NCI-H1694 (cell line): ENCODE measurements around the gene OGA.

Experiments
- DNase-seq: peaks from one replicate; lab custom pipeline; 2025; lab: John Stamatoyannopoulos, UW

The OGA gene

DNA sequence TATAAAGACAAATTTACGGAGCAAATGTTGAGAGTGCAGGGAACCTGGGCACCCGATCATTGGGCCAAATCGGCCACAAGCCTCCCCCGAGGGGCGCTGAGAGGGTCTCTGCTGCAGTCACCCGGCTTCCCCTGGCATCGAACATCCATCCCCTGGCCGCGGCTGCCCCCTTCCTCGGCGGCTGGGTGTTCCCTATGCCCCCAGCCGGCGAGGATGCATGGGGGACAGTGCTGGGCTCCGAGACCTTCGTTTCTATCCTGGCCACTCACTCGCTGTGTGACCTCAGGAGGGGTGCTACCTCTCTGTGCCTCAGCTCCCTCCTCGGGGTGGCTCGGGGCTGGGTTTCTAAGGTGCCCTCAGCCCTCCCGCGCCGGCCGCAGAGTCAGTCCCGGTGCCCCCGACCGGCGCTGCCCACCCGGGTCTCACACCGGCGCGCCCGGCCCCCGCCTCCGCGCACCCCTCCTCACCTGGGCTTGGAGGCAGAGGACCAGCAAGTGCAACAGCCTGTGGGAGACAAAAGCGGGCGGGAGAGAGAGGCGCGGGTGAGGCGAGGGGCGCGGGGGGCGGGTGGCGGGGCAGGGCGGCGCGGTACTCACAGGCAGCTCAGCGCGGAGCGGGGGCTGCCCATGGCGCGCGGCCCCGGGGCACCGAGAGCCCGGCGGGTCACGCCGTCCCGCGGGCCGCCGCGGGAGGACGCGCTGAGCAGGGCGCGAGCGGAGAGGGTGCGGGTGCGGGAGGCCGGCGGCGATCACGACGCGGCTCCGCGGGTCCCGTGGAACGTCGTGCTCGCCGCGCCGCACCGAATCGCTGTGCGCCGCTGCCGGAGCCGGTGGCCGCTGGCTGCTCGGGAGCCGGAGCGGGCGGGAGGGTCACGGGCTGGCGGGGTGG lies 42.7 kb downstream of the OGA start, which contains the start of gene FGF8:
Gene FGF8, minus strand, starts transcription at position 842 of the 888 bp plus-strand sequence. Its CDS starts 214 bp downstream, at position 628.
- no peak for DNase-seq

DNA sequence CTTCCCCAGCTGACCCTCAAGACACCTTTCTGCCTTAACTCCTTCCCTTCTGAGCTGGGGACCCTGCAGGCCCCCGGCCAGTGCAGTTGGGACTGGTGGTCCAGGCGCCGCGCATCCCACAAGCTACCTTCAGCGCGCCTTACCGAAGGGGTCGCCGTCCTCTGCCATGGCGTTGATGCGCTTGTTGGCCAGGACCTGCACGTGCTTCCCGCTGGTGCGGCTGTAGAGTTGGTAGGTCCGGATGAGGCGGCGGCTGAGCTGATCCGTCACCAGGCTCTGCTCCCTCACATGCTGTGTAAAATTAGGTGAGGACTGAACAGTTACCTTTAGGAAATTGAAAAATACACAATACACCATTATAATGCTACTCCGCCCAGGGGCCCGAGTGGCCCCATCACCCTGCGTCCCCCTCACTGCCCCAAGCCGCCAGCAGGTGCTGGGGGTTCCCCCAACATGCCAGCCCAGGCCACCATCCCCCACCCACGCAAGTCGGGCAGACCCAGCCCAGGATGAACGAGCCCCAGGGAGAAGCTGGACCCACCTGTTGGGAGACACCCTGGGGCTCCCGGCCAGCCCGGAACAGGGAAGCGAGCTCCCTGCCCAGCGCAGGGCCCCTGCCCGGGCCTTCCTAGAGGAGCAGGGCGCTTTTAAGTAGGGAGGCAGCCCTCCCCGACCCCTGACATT lies 43.5 kb downstream of the OGA start:
- DNase-seq: no peak

GRCh38 chr10:101773923-101774588 lies 44.2 kb downstream of the OGA start:
- no peak for DNase-seq

- no peak for DNase-seq
These were observed 45.1 kb downstream of the OGA start for GRCh38 chr10:101772895-101773761.

DNA sequence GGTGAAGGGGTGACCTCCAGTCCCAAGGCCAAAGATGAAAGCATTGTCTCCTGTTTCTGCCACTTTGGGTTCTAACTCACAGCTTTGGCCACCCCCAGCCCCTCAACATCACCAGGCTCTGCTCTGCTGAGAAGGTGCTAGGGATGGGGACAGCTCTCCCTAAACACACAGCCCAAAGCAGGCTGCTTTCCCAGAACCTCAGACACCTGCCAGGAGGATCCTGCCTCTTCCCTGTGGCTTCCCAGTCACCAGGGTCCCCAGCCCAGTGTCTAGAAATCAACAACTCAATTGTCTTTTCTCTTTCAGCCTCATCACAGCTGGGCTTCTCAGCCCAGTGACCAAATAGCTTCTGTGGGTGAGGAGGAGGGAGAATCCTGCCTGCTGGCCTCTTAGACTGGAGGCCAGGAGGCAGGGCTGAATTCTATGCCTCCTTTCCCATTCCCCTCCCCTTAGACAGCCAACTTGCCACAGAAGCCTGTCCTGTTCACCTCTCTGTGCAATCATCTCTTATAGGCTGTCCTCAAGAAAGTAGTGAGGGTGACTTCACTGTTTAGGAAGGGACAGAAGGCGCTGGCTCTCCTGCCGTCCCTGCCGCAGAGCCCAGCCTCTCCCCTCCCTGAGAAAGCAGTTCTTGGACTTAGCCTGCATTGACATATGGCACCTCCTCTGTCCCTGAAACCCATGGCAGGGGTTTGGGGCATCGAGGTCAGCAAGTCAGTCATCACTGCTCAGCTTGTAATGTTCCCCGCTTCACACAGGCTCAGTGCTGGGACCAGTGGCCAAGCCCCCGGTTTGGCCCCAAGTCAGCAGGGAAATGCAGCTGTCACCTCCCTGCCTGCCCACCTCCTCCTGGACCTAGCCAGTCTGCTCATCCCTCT lies 46.0 kb downstream of the OGA start:
- no peak for DNase-seq

- DNase-seq: no peak
These were observed 46.9 kb downstream of the OGA start for GRCh38 chr10:101771380-101771779.

DNA sequence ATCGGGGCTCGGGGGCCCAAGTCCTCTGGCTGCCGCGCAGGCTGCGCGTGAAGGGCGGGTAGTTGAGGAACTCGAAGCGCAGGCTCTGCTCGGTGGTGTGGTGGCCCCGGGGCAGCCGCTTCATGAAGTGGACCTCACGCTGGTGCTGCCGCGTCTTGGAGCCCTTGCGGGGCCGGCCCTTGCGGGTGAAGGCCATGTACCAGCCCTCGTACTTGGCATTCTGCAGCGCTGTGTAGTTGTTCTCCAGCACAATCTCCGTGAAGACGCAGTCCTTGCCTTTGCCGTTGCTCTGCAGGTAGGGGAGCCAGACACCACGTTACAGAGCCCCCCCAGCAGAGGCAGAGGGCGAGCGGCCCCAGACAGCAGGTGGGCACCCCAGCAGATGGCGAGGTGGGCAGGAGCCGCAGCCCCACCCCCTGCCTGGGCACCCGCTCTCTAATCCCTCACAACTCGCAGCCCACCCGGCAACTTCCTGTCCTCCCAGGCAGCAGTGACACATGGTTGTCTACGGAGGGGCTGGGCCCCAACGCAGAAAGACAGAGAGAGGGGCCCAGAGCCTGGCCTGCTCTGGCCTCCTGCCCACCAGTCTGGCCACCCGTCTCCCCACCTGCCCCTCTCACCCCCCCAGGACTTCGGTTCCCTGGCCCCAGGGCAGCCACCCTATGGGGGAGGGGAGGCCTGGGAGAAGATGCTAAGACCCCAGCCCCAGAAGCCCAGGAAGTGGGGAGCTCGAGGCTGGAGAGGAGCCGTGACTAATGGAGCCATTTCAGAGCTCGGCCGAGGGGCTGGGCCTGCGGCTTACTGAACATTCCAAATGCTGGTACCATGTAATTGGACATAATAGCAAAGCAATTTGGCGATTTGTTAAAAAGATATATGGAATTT lies 47.7 kb downstream of the OGA start:
- DNase-seq: no peak

- no peak for DNase-seq
These were observed 48.6 kb downstream of the OGA start for GRCh38 chr10:101769541-101770180.

DNA sequence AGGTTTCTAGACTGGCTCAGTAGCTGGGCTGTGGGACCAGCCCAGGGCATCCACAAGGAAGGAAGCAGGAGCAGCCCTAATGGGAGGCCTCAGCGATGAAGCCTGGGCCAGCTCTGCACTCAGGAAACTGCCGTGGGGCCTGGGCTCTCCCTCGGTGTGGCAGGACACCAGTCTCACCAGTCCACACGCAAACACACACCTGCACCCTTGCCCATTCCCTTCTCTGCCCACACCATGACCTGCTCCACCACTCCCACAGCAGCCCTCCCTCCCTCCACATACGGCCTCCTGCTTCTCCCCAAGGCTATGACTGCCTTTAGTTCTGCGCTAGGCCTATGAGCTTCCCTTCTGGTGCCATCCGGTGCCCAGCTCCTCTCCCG lies 49.5 kb downstream of the OGA start:
- DNase-seq: no peak

DNA sequence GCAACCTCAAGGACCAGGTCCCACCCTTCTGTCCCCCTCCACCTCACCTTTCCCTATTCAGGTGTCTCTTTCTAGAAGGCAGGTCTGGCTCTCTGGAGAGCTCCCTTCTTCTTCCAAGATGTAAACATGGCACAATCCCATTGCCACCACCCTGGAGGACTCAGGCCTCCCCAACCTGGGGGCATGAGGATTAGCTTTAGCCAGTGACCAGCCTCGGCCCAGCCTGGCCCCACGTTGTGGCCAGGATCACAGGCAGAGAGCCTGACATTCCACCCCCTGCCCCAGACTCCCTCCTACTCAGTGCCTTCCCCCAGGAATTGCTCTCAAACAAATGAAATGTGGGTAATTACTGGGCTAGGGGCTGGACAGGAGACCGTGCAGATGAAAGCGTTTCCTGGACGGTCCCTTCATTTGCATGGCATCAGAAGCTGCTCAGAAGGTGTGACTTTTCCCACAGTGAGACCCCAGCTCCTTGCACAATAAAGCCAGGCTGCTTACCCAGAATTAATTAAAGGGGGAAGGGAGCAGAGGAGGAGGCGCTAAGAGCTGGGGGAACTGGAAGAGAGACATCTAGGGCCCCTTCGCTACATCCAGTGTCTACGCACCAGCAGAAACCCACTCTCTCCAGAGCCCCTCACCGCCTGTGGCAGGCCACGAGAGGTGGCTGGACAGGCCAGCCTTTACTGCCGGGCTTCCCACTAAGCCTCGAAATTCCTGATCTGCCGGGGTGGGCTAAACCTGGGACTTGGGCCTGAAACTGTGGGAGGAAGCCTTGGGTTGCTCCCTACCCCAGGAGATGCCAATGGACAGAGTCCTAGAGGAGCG lies 50.1 kb downstream of the OGA start:
- DNase-seq: no peak

- no peak for DNase-seq
These were observed 50.7 kb downstream of the OGA start for GRCh38 chr10:101767600-101767945.

DNA sequence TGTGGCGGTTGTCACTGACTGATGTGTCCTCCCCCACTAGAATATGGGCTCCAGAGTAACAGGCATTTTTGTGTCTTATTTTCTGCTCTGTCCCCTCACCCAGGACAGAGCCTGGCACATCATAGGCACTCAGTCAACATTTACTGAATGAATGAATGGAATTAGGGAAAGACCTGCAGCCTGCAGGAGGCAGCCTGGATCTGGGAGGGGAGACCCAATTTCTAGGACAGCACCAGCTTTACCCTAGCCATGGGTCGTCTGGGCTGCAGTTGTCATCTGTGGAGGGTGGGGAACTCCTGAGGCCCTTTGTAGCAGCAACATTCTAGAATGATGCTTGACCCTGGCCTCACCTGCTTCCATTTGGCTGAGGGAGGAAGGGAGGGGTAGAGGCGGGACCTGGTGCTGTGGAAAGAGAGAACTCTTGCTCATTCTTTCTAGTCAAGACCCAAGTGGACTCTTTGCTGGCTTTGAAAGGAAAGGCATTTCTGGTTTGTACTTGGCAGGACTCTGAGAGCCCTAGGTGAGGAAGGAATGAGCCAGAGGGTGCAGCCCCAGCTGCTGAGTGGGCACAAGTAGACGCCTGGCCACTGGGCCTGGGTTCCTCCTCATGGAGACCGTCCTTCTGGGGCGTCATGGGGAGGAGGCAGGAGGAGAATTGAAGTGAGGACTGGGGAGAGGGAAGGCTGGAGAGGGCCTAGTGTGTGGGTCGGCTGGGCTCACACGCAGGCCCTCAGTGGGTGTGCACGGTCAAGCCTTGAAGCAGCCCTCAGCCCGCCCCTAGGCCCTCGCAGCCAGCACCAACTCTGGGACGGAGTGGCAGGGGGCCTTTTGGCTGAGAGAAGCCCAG lies 51.3 kb downstream of the OGA start:
- no peak for DNase-seq

DNA sequence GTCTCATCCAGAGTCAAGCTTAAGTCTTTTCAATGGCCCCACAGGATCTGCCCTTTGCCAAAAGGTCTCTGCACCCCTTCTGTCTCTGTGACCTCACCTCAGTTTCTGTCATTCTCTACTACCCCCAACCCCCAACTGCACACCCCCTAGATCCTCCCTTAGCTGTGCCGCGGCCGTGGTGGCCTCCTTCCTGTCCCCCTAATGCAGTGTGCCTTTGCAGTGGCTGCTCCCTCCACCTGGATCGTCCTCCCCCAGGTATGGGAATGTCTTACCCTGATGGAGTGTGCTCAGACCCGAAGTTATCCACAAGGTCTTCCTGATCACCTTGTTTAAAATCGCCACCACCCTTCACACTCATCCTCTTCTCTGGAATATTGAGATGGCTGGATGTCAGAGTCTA lies 51.9 kb downstream of the OGA start:
- no peak for DNase-seq

DNA sequence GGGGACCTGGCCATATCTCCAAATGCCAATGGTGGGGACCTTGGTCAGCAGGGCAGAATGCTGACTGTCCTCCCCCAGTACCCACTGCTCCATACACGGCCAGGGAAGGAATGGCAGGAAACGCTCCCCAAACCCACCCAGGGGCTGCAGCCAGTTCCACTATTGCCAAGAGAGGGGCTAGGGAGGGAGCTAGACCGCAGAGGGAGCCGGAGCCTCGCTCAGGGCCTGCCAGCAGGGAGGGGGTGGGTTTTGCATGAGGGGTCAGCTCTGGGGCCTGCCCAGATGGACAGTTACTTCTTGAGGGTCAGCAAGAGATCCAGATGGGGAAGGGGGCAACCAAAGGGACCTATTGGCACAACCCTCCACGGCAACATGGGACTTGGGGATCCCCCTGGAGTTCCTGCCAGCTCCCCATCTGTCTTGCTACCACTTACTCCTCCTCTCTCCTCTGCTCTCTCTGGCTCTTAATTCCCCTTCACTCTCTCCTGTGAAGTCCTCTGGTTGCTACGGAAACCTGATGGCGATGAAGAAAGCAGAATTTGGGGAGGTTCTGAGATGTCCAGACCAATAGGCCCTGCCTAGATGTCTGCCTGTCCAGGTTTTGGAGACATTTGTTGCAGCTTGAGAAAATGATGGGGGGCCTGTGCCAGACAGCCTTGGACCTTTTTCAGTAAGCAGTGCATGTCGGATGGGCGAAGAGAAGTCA lies 55.0 kb downstream of the OGA start:
- no peak for DNase-seq

- DNase-seq: no peak
These were observed 55.5 kb downstream of the OGA start for GRCh38 chr10:101762736-101763135.

GRCh38 chr10:101761226-101761625 lies 57.0 kb downstream of the OGA start:
- DNase-seq: no peak

DNA sequence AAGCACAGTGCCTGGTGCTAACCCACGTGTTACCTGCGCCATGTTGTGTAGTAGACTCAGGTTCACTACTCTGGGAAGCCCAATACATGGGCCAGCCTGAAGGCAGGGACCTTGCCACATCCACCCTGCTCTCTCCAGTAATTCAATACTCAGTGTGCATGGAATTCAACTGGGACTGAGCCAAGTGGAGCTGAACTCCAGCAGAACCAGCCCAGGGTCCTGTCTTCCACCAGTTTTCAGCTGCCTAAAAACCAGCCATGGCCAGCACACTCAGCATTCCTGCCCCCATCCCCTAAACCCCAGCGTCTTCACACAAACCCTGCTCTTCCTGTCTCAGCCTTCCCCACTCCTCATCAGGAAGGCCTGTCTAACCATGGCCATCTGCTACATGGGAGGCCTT lies 57.7 kb downstream of the OGA start:
- DNase-seq: no peak
